KMS-11 (cell line): ENCODE data around the gene EIF2S3.

ENCODE experiments used
- H2AFZ ChIP-seq: fragments of 200-600 bp; sonication (generic); 2 replicates; pipeline ENCODE4 v1.6.1; 2016; ENCODE audit warnings: antibody characterized with exemption, mixed run types, low read depth
- H3K27ac ChIP-seq: fragments of 200-600 bp; sonication (generic); 2 replicates; pipeline ENCODE4 v1.6.1; 2016; ENCODE audit warnings: mild to moderate bottlenecking, mixed run types
- H3K27me3 ChIP-seq: fragments of 200-600 bp; sonication (generic); 2 replicates; pipeline ENCODE4 v1.6.1; 2017; ENCODE audit warnings: mild to moderate bottlenecking, low read depth, mixed run types, moderate library complexity; ENCODE audit not compliant: insufficient read depth
- H3K36me3 ChIP-seq: fragments of 200-600 bp; sonication (generic); 2 replicates; pipeline ENCODE4 v1.6.1; 2017; ENCODE audit warnings: mild to moderate bottlenecking, mixed run types; ENCODE audit not compliant: insufficient read depth
- H3K4me1 ChIP-seq: fragments of 200-600 bp; sonication (generic); 2 replicates; pipeline ENCODE4 v1.6.1; 2016; ENCODE audit warnings: mild to moderate bottlenecking, low read depth, mixed run types; ENCODE audit not compliant: poor library complexity, severe bottlenecking
- H3K4me2 ChIP-seq: fragments of 200-600 bp; sonication (generic); 2 replicates; pipeline ENCODE4 v1.7.0; 2016; ENCODE audit warnings: mild to moderate bottlenecking, mixed run types
- H3K4me3 ChIP-seq: fragments of 200-600 bp; sonication (generic); IDR thresholded peaks from 2 replicates; pipeline ENCODE4 v1.6.1; 2017; ENCODE audit warnings: low read depth, low read length, mixed read lengths; ENCODE audit not compliant: insufficient read depth
- H3K79me2 ChIP-seq: fragments of 200-600 bp; sonication (generic); 2 replicates; pipeline ENCODE4 v1.6.1; 2016; ENCODE audit warnings: low read depth, mixed run types; ENCODE audit not compliant: insufficient read depth
- H3K9ac ChIP-seq: fragments of 200-600 bp; sonication (generic); 2 replicates; pipeline ENCODE4 v1.6.1; 2016; ENCODE audit warnings: mild to moderate bottlenecking, mixed run types
- H4K20me1 ChIP-seq: fragments of 200-600 bp; sonication (generic); 2 replicates; pipeline ENCODE4 v1.6.1; 2016; ENCODE audit warnings: mild to moderate bottlenecking, mixed run types; ENCODE audit not compliant: insufficient read depth
- CTCF ChIP-seq: fragments of 200-600 bp; sonication (generic); conservative IDR thresholded peaks from 2 replicates; pipeline ENCODE4 v1.6.1; 2017; ENCODE audit warnings: low read depth, mild to moderate bottlenecking, antibody characterized with exemption, low read length, moderate library complexity, mixed read lengths

Gene EIF2S3

GRCh38 chrX:24014388-24015018 lies 40.3 kb upstream of the EIF2S3 start:
- no peak overlapping the region for H3K4me3 ChIP-seq
- H3K27ac ChIP-seq = no peak overlapping the region
- H4K20me1 ChIP-seq = no peaks in the 10 kb centered on the region
- no peak for TF ChIP-seq CTCF
- H2AFZ ChIP-seq = no peak overlapping the region
- H3K36me3 ChIP-seq = no peaks in the 10 kb centered on the region
- peaks cover 38% of the 10 kb centered on the region; the same call in 1 of the 2 replicates for H3K79me2 ChIP-seq
- H3K4me2 ChIP-seq = no peak overlapping the region
- no peaks in the 10 kb centered on the region for H3K27me3 ChIP-seq
- H3K4me1 ChIP-seq = peaks cover 2% of the 10 kb centered on the region
- H3K9ac ChIP-seq = no peak overlapping the region

- Histone ChIP-seq H3K4me1 (peaks cover 19% of the 10 kb centered on the region), H3K27ac (no peak overlapping the region), H3K36me3 (no peaks in the 10 kb centered on the region), H3K79me2 (peaks cover 53% of the 10 kb centered on the region), H3K4me3 (no peak overlapping the region), H2AFZ (no peak overlapping the region), H3K4me2 (no peak overlapping the region), H3K27me3 (no peaks in the 10 kb centered on the region), H4K20me1 (no peaks in the 10 kb centered on the region), H3K9ac (no peak overlapping the region)
- no peak for TF ChIP-seq CTCF
These were observed 37.1 kb upstream of the EIF2S3 start for GRCh38 chrX:24017674-24018073.

GRCh38 chrX:24018809-24019208 lies 35.9 kb upstream of the EIF2S3 start:
- no peaks in the 10 kb centered on the region for H3K27me3 ChIP-seq
- H3K36me3 ChIP-seq = no peaks in the 10 kb centered on the region
- H3K27ac ChIP-seq = no peak overlapping the region
- H3K4me3 ChIP-seq = no peak overlapping the region
- H3K4me1 ChIP-seq = peaks cover 19% of the 10 kb centered on the region
- no peak overlapping the region for H3K4me2 ChIP-seq
- H3K9ac ChIP-seq = no peak overlapping the region
- TF ChIP-seq CTCF = no peak
- no peaks in the 10 kb centered on the region for H4K20me1 ChIP-seq
- peaks cover 65% of the 10 kb centered on the region for H3K79me2 ChIP-seq
- no peak overlapping the region for H2AFZ ChIP-seq

- no peak for TF ChIP-seq CTCF
- Histone ChIP-seq H3K4me2 (no peak overlapping the region), H4K20me1 (no peaks in the 10 kb centered on the region), H2AFZ (no peak overlapping the region), H3K79me2 (peaks cover 71% of the 10 kb centered on the region), H3K36me3 (no peaks in the 10 kb centered on the region), H3K4me1 (peaks cover 19% of the 10 kb centered on the region), H3K4me3 (no peak overlapping the region), H3K27me3 (no peaks in the 10 kb centered on the region), H3K9ac (no peak overlapping the region), H3K27ac (no peak overlapping the region)
These were observed 35.3 kb upstream of the EIF2S3 start for GRCh38 chrX:24019448-24019847.
